Activated B cell treated with CpG ODN at 0.5 μM for 24 hours (primary cell): ENCODE results near the gene CABP5. TPM values are rescaled to one million over a fixed set of nuclear protein-coding genes. Genes with fewer than 3 reads are reported as not detected.

Experiments
- ATAC-seq: fragments of 200-7000 bp; cut with Tn5 transposase; one replicate; pipeline ENCODE4 v1.10.0; 2021; ENCODE audit warnings: low read depth, mild to moderate bottlenecking, moderate library complexity
- CTCF ChIA-PET: fragments of 350-600 bp; sonication (Branson Sonifier 250); formaldehyde crosslinking; loops from one replicate; lab custom pipeline; 2021; ENCODE audit warnings: antibody characterized with exemption; lab: Charles Lee
- POLR2A ChIA-PET: fragments of 350-600 bp; sonication (Branson Sonifier 250); formaldehyde crosslinking; loops from one replicate; lab custom pipeline; 2021; ENCODE audit warnings: antibody characterized with exemption; lab: Charles Lee
- DNase-seq: peaks from one replicate; pipeline ENCODE4 v3.0.0; 2022
- H3K27ac Mint-ChIP-seq: one replicate; pipeline ENCODE4 v1.8.0; 2020; ENCODE audit warnings: mixed read lengths
- H3K27me3 Mint-ChIP-seq: one replicate; pipeline ENCODE4 v1.8.0; 2021; ENCODE audit warnings: mixed read lengths
- H3K36me3 Mint-ChIP-seq: one replicate; pipeline ENCODE4 v1.8.0; 2021; ENCODE audit warnings: low read depth, mixed read lengths
- H3K4me1 Mint-ChIP-seq: one replicate; pipeline ENCODE4 v1.8.0; 2021; ENCODE audit warnings: mixed read lengths
- H3K4me3 Mint-ChIP-seq: one replicate; pipeline ENCODE4 v1.8.0; 2020; ENCODE audit warnings: mild to moderate bottlenecking, mixed read lengths
- H3K9me3 Mint-ChIP-seq: one replicate; pipeline ENCODE4 v1.8.0; 2020; ENCODE audit warnings: mixed read lengths
- CTCF ChIP-seq: fragments of 200-600 bp; IDR thresholded peaks from one replicate; pipeline ENCODE4 v1.8.0; 2022; ENCODE audit warnings: antibody characterized with exemption, mild to moderate bottlenecking
- intact Hi-C: fragments of 100-400 bp; cut with micrococcal nuclease; formaldehyde crosslinking; loops from one replicate; pipeline ENCODE4 v1.15.1; 2024
- total RNA-seq: library from RNA; stranded (reverse); gene quantifications from 2 replicates; pipeline ENCODE4 v1.2.3, GENCODE V29; 2022

Gene CABP5
- total RNA-seq, 1 donor from 2014 or later: not detected

DNA sequence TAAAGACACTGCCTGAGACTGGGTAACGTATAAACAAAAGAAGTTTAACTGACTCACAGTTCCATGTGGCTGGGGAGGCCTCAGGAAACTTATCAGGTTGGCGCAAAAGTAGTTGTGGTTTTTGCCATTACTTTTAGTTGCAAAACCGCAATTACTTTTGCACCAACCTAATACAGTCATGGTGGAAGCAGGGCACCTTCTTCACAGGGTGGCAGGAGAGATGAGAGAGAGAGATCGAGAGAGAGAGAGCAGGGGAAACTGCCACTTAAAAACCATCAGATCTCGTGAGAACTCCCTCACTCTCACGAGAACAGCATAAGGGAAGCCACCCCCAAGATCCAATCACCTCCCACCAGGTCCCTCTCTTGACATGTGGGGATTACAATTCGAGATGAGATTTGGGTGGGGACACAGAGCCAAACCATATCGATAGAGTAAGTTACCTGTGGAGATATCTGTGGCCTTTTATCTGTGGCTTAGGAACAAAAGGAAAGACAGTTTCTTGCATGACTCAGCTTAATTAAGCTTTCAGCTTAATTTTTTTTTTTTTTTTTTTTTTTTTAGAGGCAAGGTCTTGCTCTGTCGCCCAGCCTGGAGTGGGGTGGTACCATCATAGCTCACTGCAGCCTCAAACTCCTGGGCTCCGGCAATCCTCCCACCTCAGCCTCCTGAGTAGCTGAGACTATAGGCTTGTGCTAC lies 7.6 kb upstream of the CABP5 start:
- peaks cover 2% of the 10 kb centered on the region for H3K9me3 Mint-ChIP-seq
- CTCF ChIA-PET: no interaction called here

DNA sequence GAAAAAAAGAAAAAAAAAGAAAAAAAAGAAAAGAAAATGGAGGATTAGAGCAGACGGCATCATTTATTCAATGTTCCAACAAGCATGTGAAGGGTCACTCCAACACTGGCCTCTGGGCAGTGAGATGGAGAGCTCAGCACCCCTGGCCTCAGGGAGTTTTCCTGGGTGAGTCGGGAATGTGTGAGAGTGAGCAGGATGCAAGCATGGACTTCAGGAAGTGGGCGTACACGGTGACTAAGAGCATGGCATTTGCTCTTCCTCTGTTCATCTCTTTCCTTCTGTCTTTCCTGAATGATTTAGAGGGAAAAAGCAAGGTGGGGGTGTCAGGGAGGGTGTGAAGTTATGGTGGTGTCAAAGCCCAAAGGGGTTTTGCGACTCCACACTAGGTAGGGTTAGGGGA lies 682 bp upstream of the CABP5 start:
- no peak for TF ChIP-seq CTCF
- ATAC-seq (no peak), DNase-seq (no peak)
- intact Hi-C loops: no loop called here
- Mint-ChIP-seq H3K4me3 (no peak overlapping the region), H3K27me3 (peaks cover 21% of the 10 kb centered on the region), H3K27ac (no peak overlapping the region), H3K4me1 (no peaks in the 10 kb centered on the region), H3K9me3 (no peaks in the 10 kb centered on the region), H3K36me3 (no peaks in the 10 kb centered on the region)
- POLR2A ChIA-PET: no interaction called here
- CTCF ChIA-PET: no interaction called here

More for the DNA sequence above, 7.6 kb upstream of the CABP5 start:
- no peak for TF ChIP-seq CTCF
- POLR2A ChIA-PET: no interaction called here
- Mint-ChIP-seq H3K4me1 (no peaks in the 10 kb centered on the region), H3K4me3 (no peak overlapping the region), H3K27me3 (no peaks in the 10 kb centered on the region), H3K36me3 (peaks cover 10% of the 10 kb centered on the region), H3K27ac (no peak overlapping the region)
- intact Hi-C loops: no loop called here
- ATAC-seq: no peak
- DNase-seq: no peak

DNA sequence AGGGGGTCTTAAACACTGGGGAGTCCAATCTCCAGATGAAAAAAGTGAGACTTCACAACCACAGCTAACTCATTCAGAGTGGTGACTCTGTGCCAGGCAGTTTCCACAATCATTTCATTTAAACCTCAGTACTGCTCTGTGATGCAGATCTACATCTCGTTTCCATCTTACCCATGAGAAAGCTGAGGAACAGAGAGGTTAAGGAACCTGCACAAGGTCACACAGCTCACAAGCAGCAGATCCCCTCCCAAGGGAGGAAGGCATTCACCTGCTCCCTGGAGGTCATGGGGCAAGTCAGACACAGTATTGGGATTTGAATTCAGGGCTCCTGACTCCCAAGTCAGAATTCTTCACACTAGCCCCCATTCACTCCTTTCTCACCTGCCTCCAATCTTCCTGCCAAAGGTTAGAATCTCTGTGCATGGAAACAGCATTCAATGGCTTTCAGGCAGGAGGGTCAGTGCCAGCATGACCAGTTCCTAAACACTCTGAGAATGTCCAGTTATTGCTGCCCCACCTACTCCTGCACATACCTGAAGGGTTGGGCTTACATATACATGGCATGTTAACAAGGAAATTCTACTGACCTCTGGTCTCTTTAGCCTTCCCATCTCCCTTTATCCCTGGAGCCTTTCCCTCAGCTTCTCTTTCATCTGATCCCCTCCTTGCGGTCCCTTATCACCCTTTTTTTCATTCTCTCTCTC lies 1.9 kb downstream of the CABP5 start:
- POLR2A ChIA-PET: no interaction called here
- H3K27ac Mint-ChIP-seq: no peak overlapping the region

DNA sequence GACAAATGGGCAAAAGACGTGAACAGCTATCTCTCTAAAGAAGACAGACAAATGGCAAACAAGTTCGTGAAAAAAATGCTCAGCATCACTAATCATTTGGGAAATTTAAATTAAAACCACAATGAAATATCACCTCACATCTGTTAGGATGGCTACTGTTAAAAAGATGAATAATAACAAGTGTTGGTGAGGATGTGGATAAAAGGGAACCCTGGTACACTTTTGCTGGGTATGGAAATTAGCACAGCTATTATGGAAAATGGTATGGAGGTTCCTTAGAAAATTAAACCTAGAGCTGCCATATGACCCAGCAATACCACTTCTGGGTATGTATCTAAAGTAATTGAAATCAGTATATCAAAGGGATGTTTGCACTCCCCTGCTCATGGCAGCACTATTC lies 7.1 kb downstream of the CABP5 start:
- intact Hi-C loops: no loop called here
- Mint-ChIP-seq H3K4me3 (no peak overlapping the region), H3K27ac (no peak overlapping the region), H3K4me1 (no peaks in the 10 kb centered on the region), H3K36me3 (no peaks in the 10 kb centered on the region), H3K27me3 (peaks cover 22% of the 10 kb centered on the region), H3K9me3 (peaks cover 11% of the 10 kb centered on the region)
- ATAC-seq (no peak), DNase-seq (no peak)
- no peak for TF ChIP-seq CTCF
- CTCF ChIA-PET: no interaction called here
- POLR2A ChIA-PET: no interaction called here

More for the DNA sequence above, 1.9 kb downstream of the CABP5 start:
- Mint-ChIP-seq H3K27me3 (peaks cover 26% of the 10 kb centered on the region), H3K4me3 (no peak overlapping the region), H3K36me3 (no peaks in the 10 kb centered on the region), H3K4me1 (no peaks in the 10 kb centered on the region), H3K9me3 (no peaks in the 10 kb centered on the region)
- no peak for ATAC-seq
- intact Hi-C loops: no loop called here
- DNase-seq: no peak
- no peak for TF ChIP-seq CTCF
- CTCF ChIA-PET: no interaction called here

GRCh38 chr19:48033604-48034003 lies 10.3 kb downstream of the CABP5 start:
- ChIA-PET POLR2A (no interaction called here), CTCF (no interaction called here)
- intact Hi-C loops: no loop called here
- no peak for TF ChIP-seq CTCF
- peaks cover 11% of the 10 kb centered on the region for H3K9me3 Mint-ChIP-seq
- H3K27me3 Mint-ChIP-seq: peaks cover 6% of the 10 kb centered on the region
- H3K36me3 Mint-ChIP-seq: no peaks in the 10 kb centered on the region
- ATAC-seq (no peak), DNase-seq (no peak)
- H3K4me3 Mint-ChIP-seq: no peak overlapping the region
- no peaks in the 10 kb centered on the region for H3K4me1 Mint-ChIP-seq
- no peak overlapping the region for H3K27ac Mint-ChIP-seq
